Measurements from ENCODE around the gene MARCHF5.

GRCh38 chr10:92328993-92329392 lies 38.0 kb downstream of the MARCHF5 start:
- no peak for TF ChIP-seq MXI1 (IDR thresholded peaks at IDR 0.05; ENCODE audit: borderline replicate concordance, low read depth, low read length)
- no peak for TF ChIP-seq CTCF (conservative IDR thresholded peaks at IDR 0.05; ENCODE audit: low read depth, low read length)
- no peak for TF ChIP-seq CEBPB (IDR thresholded peaks at IDR 0.05; ENCODE audit: low read depth, low read length)
- TF ChIP-seq BHLHE40 (IDR thresholded peaks at IDR 0.05; ENCODE audit: low read depth, low read length) = no peak
- TF ChIP-seq POLR2A (IDR thresholded peaks at IDR 0.05; ENCODE audit: low read depth, low read length) = no peak
- no peak for TF ChIP-seq RCOR1 (IDR thresholded peaks at IDR 0.05; ENCODE audit: insufficient replicate concordance, low read length)
- no peak for TF ChIP-seq USF2 (IDR thresholded peaks at IDR 0.05; ENCODE audit: low read depth, low read length)
- TF ChIP-seq RFX5 (IDR thresholded peaks at IDR 0.05; ENCODE audit: low read depth, low read length) = no peak
- no peak for TF ChIP-seq SMC3 (IDR thresholded peaks at IDR 0.05; ENCODE audit: low read depth, low read length)
- no peak for TF ChIP-seq CHD1 (IDR thresholded peaks at IDR 0.05; ENCODE audit: low read depth, low read length)
- TF ChIP-seq RAD21 (IDR thresholded peaks at IDR 0.05; ENCODE audit: low read length) = no peak
- TF ChIP-seq MAFK (IDR thresholded peaks at IDR 0.05; ENCODE audit: low read depth, low read length) = no peak
- no peak for TF ChIP-seq MAZ (IDR thresholded peaks at IDR 0.05; ENCODE audit: borderline replicate concordance, low read depth, low read length)
